ENCODE results near the gene ENO2.

The ENO2 gene

GRCh38 chr12:6946920-6947374 is 32.6 kb downstream of the ENO2 start:
- in situ Hi-C loops (cut with MboI; ENCODE audit: low sequenced_read_pairs) = no loop called here

GRCh38 chr12:6947615-6948014 is 33.2 kb downstream of the ENO2 start:
- in situ Hi-C loops (cut with MboI; ENCODE audit: low sequenced_read_pairs) = no loop called here

- in situ Hi-C loops (cut with MboI; ENCODE audit: low sequenced_read_pairs) = no loop called here
Measured at GRCh38 chr12:6948873-6949594, 34.7 kb downstream of the ENO2 start.

- in situ Hi-C loops (cut with MboI; ENCODE audit: low sequenced_read_pairs) = no loop called here
Measured at GRCh38 chr12:6950401-6950801, 36.0 kb downstream of the ENO2 start.

GRCh38 chr12:6950811-6951540 is 36.6 kb downstream of the ENO2 start, which contains the start of gene PTPN6:
PTPN6 (plus strand) TSS chr12:6951356; CDS start chr12:6951513, 157 bp downstream.
- in situ Hi-C loops (cut with MboI; ENCODE audit: low sequenced_read_pairs) = no loop called here

GRCh38 chr12:6951551-6952120 is 37.3 kb downstream of the ENO2 start:
- in situ Hi-C loops (cut with MboI; ENCODE audit: low sequenced_read_pairs) = no loop called here

GRCh38 chr12:6952121-6952862 is 37.9 kb downstream of the ENO2 start:
- in situ Hi-C loops (cut with MboI; ENCODE audit: low sequenced_read_pairs) = no loop called here

GRCh38 chr12:6952863-6953441 is 38.6 kb downstream of the ENO2 start:
- in situ Hi-C loops (cut with MboI; ENCODE audit: low sequenced_read_pairs) = no loop called here

GRCh38 chr12:6953442-6954315 is 39.3 kb downstream of the ENO2 start:
- in situ Hi-C loops (cut with MboI; ENCODE audit: low sequenced_read_pairs) = no loop called here

- in situ Hi-C loops (cut with MboI; ENCODE audit: low sequenced_read_pairs) = no loop called here
Measured at GRCh38 chr12:6954316-6955107, 40.1 kb downstream of the ENO2 start.

- in situ Hi-C loops (cut with MboI; ENCODE audit: low sequenced_read_pairs) = no loop called here
Measured at GRCh38 chr12:6955108-6956020, 41.0 kb downstream of the ENO2 start.

GRCh38 chr12:6956021-6956727 is 41.8 kb downstream of the ENO2 start:
- in situ Hi-C loops (cut with MboI; ENCODE audit: low sequenced_read_pairs) = no loop called here

- in situ Hi-C loops (cut with MboI; ENCODE audit: low sequenced_read_pairs) = no loop called here
Measured at GRCh38 chr12:6957151-6957701, 42.8 kb downstream of the ENO2 start.

- in situ Hi-C loops (cut with MboI; ENCODE audit: low sequenced_read_pairs) = no loop called here
Measured at GRCh38 chr12:6957741-6958608, 43.6 kb downstream of the ENO2 start.

- in situ Hi-C loops (cut with MboI; ENCODE audit: low sequenced_read_pairs) = no loop called here
Measured at GRCh38 chr12:6958609-6959057, 44.3 kb downstream of the ENO2 start.

Data from HL-60/S4 treated with retinoic acid at 250 ng/mL for 4 days and 3 days (cell line).